Suprapubic skin (tissue), 4 donors: ENCODE data around the gene MEOX2.

ENCODE experiments used
- EP300 ChIP-seq: sonication (generic); formaldehyde crosslinking; IDR thresholded peaks from one replicate; pipeline ENCODE4 v1.6.1; 2017; ENCODE audit warnings: antibody characterized with exemption
- POLR2A ChIP-seq, 2 donors: fragments of 450-650 bp; IDR thresholded peaks; one replicate each; pipeline ENCODE4 v1.6.1; 2017; ENCODE audit warnings: antibody characterized with exemption in 2 of 2, mild to moderate bottlenecking in 2 of 2, moderate library complexity in 2 of 2
- POLR2AphosphoS5 ChIP-seq, 3 donors: sonication (generic); formaldehyde crosslinking; IDR thresholded peaks; one replicate each; pipeline ENCODE4 v1.6.1; 2017; ENCODE audit warnings: antibody characterized with exemption in 3 of 3
- TF ChIP-seq, protein P1 (sequence below), 2 donors: fragments of 200-600 bp in 1 of 2; fragments of 450-650 bp in 1 of 2; sonication (generic) in 1 of 2; IDR thresholded peaks; one replicate each; pipeline ENCODE4 v1.5.1; 2016 to 2019; ENCODE audit warnings: antibody characterized with exemption in 2 of 2, mild to moderate bottlenecking in 1 of 2, moderate library complexity in 1 of 2

DNA sequence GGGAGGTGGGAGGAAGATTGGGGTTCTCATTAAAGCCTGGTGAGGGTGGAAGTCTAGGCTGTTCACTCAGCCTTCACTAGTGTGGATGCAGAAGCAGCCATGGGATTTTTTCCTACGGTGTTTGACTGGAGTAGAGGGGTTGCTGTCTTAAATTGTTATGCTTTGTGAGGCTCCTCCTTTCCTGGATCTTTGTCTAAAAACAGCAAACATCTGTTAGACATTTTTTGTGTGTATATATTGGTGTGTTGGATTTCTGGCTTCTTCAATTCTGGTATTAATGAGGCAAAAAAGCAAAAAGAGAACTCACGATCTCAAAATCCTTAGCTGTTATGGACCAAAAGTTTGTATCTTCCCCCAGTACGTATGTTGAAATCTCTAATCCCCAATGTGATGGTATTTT lies 28.2 kb downstream of the MEOX2 start:
- TF ChIP-seq, protein P1, sequence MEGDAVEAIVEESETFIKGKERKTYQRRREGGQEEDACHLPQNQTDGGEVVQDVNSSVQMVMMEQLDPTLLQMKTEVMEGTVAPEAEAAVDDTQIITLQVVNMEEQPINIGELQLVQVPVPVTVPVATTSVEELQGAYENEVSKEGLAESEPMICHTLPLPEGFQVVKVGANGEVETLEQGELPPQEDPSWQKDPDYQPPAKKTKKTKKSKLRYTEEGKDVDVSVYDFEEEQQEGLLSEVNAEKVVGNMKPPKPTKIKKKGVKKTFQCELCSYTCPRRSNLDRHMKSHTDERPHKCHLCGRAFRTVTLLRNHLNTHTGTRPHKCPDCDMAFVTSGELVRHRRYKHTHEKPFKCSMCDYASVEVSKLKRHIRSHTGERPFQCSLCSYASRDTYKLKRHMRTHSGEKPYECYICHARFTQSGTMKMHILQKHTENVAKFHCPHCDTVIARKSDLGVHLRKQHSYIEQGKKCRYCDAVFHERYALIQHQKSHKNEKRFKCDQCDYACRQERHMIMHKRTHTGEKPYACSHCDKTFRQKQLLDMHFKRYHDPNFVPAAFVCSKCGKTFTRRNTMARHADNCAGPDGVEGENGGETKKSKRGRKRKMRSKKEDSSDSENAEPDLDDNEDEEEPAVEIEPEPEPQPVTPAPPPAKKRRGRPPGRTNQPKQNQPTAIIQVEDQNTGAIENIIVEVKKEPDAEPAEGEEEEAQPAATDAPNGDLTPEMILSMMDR (IDR thresholded peaks at IDR 0.05): no peak
- TF ChIP-seq POLR2A (IDR thresholded peaks at IDR 0.05): no peak
- TF ChIP-seq POLR2AphosphoS5 (IDR thresholded peaks at IDR 0.05): no peak
- TF ChIP-seq EP300: no peak
